OCI-LY1 (cell line): ENCODE measurements around the gene CFAP77.

Experiments
- EZH2 ChIP-seq: fragments of 200-600 bp; sonication (generic), shearing (Covaris generic); IDR thresholded peaks from 2 replicates; pipeline ENCODE4 v1.8.0; 2017; ENCODE audit warnings: borderline replicate concordance, mixed run types, mild to moderate bottlenecking, antibody characterized with exemption, low read length, moderate library complexity, mixed read lengths
- TF ChIP-seq, protein P1 (sequence below): fragments of 200-600 bp; sonication (generic), shearing (Covaris generic); IDR thresholded peaks from 2 replicates; pipeline ENCODE4 v1.5.1; 2017; ENCODE audit warnings: mild to moderate bottlenecking, antibody characterized with exemption, low read length, moderate library complexity, mixed read lengths

DNA sequence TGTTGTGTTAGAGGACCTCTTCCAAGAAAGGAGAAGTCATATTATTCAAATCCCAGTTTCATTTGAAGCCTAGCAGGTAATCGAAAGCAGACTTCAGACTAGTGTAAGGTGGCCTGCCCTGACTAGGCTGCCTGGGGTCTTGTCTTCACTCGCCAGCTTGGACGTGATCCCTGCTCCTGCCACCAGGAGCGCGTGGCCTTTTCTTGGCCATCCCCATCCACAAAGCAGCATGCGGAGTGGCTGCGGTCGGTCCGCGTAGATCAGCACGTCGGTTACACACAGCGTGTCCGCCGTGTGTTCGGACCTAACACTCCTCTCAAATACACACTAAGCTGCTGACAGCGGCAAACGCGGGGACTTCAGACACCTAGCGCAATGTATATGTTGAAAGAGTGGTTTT is 37.3 kb downstream of the CFAP77 start:
- TF ChIP-seq, protein P1, sequence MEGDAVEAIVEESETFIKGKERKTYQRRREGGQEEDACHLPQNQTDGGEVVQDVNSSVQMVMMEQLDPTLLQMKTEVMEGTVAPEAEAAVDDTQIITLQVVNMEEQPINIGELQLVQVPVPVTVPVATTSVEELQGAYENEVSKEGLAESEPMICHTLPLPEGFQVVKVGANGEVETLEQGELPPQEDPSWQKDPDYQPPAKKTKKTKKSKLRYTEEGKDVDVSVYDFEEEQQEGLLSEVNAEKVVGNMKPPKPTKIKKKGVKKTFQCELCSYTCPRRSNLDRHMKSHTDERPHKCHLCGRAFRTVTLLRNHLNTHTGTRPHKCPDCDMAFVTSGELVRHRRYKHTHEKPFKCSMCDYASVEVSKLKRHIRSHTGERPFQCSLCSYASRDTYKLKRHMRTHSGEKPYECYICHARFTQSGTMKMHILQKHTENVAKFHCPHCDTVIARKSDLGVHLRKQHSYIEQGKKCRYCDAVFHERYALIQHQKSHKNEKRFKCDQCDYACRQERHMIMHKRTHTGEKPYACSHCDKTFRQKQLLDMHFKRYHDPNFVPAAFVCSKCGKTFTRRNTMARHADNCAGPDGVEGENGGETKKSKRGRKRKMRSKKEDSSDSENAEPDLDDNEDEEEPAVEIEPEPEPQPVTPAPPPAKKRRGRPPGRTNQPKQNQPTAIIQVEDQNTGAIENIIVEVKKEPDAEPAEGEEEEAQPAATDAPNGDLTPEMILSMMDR, result no peak
- TF ChIP-seq EZH2, result no peak
